OCI-LY1 (cell line): ENCODE measurements around the gene CTIF.

Source experiments
- CTCF ChIP-seq: fragments of 200-600 bp; sonication (generic), shearing (Covaris generic); IDR thresholded peaks from 2 replicates; pipeline ENCODE4 v1.5.1; 2017; ENCODE audit warnings: mild to moderate bottlenecking, antibody characterized with exemption, low read length, moderate library complexity, mixed read lengths
- EZH2 ChIP-seq: fragments of 200-600 bp; sonication (generic), shearing (Covaris generic); IDR thresholded peaks from 2 replicates; pipeline ENCODE4 v1.8.0; 2017; ENCODE audit warnings: borderline replicate concordance, mixed run types, mild to moderate bottlenecking, antibody characterized with exemption, low read length, moderate library complexity, mixed read lengths

DNA sequence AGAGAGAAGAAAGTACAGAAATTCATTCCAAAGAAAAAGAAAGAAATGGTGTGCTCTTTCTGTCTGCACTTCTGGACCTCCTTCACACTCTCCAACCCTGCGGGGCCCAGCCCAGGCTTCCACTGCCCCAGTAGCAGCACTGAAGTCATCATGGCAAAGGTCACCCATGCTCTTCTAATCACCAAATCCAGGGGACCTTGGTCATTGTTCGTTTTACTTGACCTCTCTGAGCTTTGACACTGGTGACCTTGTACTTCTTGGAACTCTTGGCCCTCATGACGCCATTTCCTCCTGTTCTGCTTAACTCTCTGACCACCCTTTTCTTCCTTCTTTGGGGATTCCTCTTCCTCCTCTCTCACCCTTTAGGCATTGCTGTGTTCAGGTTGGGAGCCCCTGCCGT, 306.3 kb downstream of the CTIF start:
- TF ChIP-seq CTCF (no peak), EZH2 (no peak)
